GM23338 (cell line): ENCODE measurements around the gene ITIH3.

ENCODE experiments used
- EZH2phosphoT487 ChIP-seq: fragments of 200-600 bp; sonication (generic); IDR thresholded peaks from one replicate; pipeline ENCODE4 v1.8.1; 2018; ENCODE audit warnings: antibody characterized with exemption; ENCODE audit not compliant: unreplicated experiment
- POLR2AphosphoS5 ChIP-seq: IDR thresholded peaks from 2 replicates; pipeline ENCODE4 v1.6.1; 2016; ENCODE audit warnings: antibody characterized with exemption, low read depth

- TF ChIP-seq EZH2phosphoT487 (no peak), POLR2AphosphoS5 (no peak)
Measured at GRCh38 chr3:52817860-52818259, 23.3 kb downstream of the ITIH3 start.
